HepG2 (cell line): ENCODE results near the gene NEU4. TPM values are rescaled to one million over a fixed set of nuclear protein-coding genes. Genes with fewer than 3 reads are reported as not detected.
A peak's percentile ranks its signal among the peaks of the same experiment; 100 is the strongest.

Experiments
- CAMTA2 ChIP-seq: sonication (generic); formaldehyde crosslinking; IDR thresholded peaks from 2 replicates; pipeline ENCODE4 v1.4.0; 2020; ENCODE audit warnings: mild to moderate bottlenecking, missing genetic modification reagents, borderline replicate concordance
- GATA4 ChIP-seq: sonication (generic); IDR thresholded peaks from 2 replicates; pipeline ENCODE4 v1.6.1; 2016; ENCODE audit warnings: antibody characterized with exemption, low read depth, borderline replicate concordance
- GATAD2A ChIP-seq: IDR thresholded peaks from 2 replicates; pipeline ENCODE4 v1.6.1; 2016
- HMGA1 ChIP-seq: sonication (generic); formaldehyde crosslinking; conservative IDR thresholded peaks from 2 replicates; pipeline ENCODE4 v1.4.0; 2020; ENCODE audit warnings: missing genetic modification reagents
- KMT2B ChIP-seq: IDR thresholded peaks from 2 replicates; pipeline ENCODE4 v1.6.1; 2016; ENCODE audit warnings: missing genetic modification reagents, missing compliant biosample characterization
- MTA3 ChIP-seq: sonication (generic); formaldehyde crosslinking; IDR thresholded peaks from 2 replicates; pipeline ENCODE4 v1.4.0; 2020; ENCODE audit warnings: missing genetic modification reagents
- MTF1 ChIP-seq: sonication (generic); formaldehyde crosslinking; IDR thresholded peaks from 2 replicates; pipeline ENCODE4 v1.5.0; 2020; ENCODE audit warnings: missing genetic modification reagents
- RBM22 ChIP-seq: fragments of 200-400 bp; formaldehyde crosslinking; optimal IDR thresholded peaks from 2 replicates; pipeline ENCODE3; 2017; ENCODE audit warnings: mild to moderate bottlenecking, low read length, moderate library complexity
- SETDB1 ChIP-seq: sonication (generic); formaldehyde crosslinking; IDR thresholded peaks from 2 replicates; pipeline ENCODE4 v1.5.1; 2020; ENCODE audit warnings: missing genetic modification reagents, mild to moderate bottlenecking, borderline replicate concordance
- SOX6 ChIP-seq, 2 experiments: fragments of 450-650 bp in 1 of 2; sonication (generic) in 1 of 2; formaldehyde crosslinking in 1 of 2; IDR thresholded peaks; 2 replicates each; pipeline versions ENCODE4 v1.4.0 to v1.6.1; 2017 to 2020; ENCODE audit warnings: antibody characterized with exemption in 1 of 2, mild to moderate bottlenecking in 1 of 2, missing genetic modification reagents in 1 of 2
- SPEN ChIP-seq: sonication (generic); formaldehyde crosslinking; IDR thresholded peaks from 2 replicates; pipeline ENCODE4 v1.5.1; 2020; ENCODE audit warnings: low read depth, mild to moderate bottlenecking, missing genetic modification reagents
- TOPORS ChIP-seq: sonication (generic); formaldehyde crosslinking; IDR thresholded peaks from 2 replicates; pipeline ENCODE4 v1.8.0; 2023; ENCODE audit warnings: mild to moderate bottlenecking, missing genetic modification reagents
- ZBTB1 ChIP-seq: sonication (generic); formaldehyde crosslinking; IDR thresholded peaks from 2 replicates; pipeline ENCODE4 v1.4.0; 2020; ENCODE audit warnings: missing genetic modification reagents, borderline replicate concordance
- ZFP36L2 ChIP-seq: sonication (generic); formaldehyde crosslinking; IDR thresholded peaks from 2 replicates; pipeline ENCODE4 v1.4.0; 2020; ENCODE audit warnings: missing genetic modification reagents
- ZNF589 ChIP-seq: sonication (generic); formaldehyde crosslinking; conservative IDR thresholded peaks from 2 replicates; pipeline ENCODE4 v1.8.0; 2022; ENCODE audit warnings: mild to moderate bottlenecking, moderate library complexity, missing genetic modification reagents
- polyA plus RNA-seq, 8 experiments: library from polyadenylated mRNA; depleted of rRNA in 3 of 8; stranded (reverse) in 7 of 8; unstranded in 1 of 8; fragments of >200 nt; fragmentation: Illumina TruSeq in 4 of 8; extraction: Trizol in 4 of 8; gene quantifications; 2 replicates each; pipeline versions ENCODE4 v1.2.1 to v1.2.3, GENCODE V29; 2011 to 2016; ENCODE audit warnings: low read depth in 4 of 8, missing spikeins in 1 of 8, mixed read lengths in 1 of 8; ENCODE audit not compliant: insufficient read depth in 1 of 8
- total RNA-seq, 5 experiments: library from RNA; depleted of rRNA; stranded (reverse); fragments of >200 nt; fragmentation: Illumina TruSeq; extraction: Trizol; gene quantifications; 2 replicates each; pipeline ENCODE4 v1.2.3, GENCODE V29; 2016; ENCODE audit warnings: low read depth in 1 of 5
- TF ChIP-seq, protein P1 (sequence below): sonication (generic); formaldehyde crosslinking; IDR thresholded peaks from 2 replicates; pipeline ENCODE4 v1.4.0; 2020; ENCODE audit warnings: missing genetic modification reagents
- TF ChIP-seq, protein P2 (sequence below): IDR thresholded peaks from 2 replicates; pipeline ENCODE4 v1.6.1; 2012; ENCODE audit warnings: low read length, improper control_type of control experiment
- TF ChIP-seq, protein P3 (sequence below): sonication (generic); formaldehyde crosslinking; IDR thresholded peaks from 2 replicates; pipeline ENCODE4 v1.8.0; 2022; ENCODE audit warnings: mild to moderate bottlenecking, missing genetic modification reagents, moderate library complexity
- TF ChIP-seq, protein P4 (sequence below): sonication (generic); formaldehyde crosslinking; IDR thresholded peaks from 2 replicates; pipeline ENCODE4 v1.4.0; 2020; ENCODE audit warnings: missing genetic modification reagents, mild to moderate bottlenecking, borderline replicate concordance

NEU4 gene
- total and polyA plus RNA-seq, 2 of the 13 experiments (the other 11 are each of a cell fraction or from before 2014, with no cell fraction given): 53.5 to 107 TPM

DNA sequence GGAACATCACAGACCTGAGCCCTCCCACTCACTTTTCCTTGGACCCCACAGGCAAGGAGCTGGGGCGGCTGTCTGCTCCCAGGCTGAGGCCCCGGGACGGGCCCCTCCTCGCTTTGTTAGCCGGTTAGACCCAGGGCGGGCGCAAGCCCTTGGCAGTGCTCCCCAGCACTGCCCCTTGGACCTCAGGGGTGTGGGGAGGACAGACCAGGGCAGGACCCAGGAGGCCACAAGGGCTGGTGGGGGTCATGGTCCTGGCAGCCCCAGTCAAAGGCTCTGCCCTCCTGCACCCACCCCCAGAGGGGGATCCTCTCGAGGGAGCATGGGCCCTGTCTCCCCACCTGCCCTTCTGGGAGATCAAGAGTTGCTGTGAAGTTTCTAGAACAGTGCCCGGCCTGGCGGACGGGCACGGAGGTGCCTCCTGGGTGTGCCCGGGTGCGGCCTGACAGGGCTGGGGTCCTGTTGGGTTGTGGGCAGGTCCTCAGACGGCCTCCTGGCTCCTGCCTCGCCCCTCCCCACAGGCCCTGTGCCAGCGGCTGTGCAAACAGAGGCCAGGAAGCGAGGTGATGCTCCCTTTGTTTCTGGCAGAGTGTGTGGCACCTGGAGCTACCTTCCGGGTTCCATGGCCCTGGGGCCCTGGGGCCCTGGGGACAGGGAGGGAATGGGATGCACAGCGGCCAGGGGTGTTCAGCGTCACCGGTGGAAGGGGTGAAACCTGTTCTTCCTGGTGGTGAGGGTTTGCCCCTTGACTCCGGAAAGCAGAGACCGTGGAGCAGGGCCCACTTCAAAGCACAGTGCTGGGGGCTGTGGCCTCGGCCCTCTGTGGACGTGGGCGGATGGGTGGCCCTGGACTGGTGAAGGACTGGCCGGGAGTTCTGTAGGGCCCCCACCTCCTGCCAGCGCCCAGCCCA lies 35.2 kb upstream of the NEU4 start (continued):
- TF ChIP-seq HMGA1 (CRISPR knock-in tag): no peak
- TF ChIP-seq GATA4: 0 out of 2 replicates have a peak, but pooled peaks have one; percentile 45
- TF ChIP-seq ZFP36L2: no peak
- no peak for TF ChIP-seq MTF1
- TF ChIP-seq SETDB1 (CRISPR knock-in tag): no peak
- TF ChIP-seq ZBTB1 (CRISPR knock-in tag): no peak
- TF ChIP-seq RBM22: no peak
- no peak for TF ChIP-seq CAMTA2 (CRISPR knock-in tag)
- TF ChIP-seq, protein P1, sequence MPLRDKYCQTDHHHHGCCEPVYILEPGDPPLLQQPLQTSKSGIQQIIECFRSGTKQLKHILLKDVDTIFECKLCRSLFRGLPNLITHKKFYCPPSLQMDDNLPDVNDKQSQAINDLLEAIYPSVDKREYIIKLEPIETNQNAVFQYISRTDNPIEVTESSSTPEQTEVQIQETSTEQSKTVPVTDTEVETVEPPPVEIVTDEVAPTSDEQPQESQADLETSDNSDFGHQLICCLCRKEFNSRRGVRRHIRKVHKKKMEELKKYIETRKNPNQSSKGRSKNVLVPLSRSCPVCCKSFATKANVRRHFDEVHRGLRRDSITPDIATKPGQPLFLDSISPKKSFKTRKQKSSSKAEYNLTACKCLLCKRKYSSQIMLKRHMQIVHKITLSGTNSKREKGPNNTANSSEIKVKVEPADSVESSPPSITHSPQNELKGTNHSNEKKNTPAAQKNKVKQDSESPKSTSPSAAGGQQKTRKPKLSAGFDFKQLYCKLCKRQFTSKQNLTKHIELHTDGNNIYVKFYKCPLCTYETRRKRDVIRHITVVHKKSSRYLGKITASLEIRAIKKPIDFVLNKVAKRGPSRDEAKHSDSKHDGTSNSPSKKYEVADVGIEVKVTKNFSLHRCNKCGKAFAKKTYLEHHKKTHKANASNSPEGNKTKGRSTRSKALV (CRISPR knock-in tag): no peak
- TF ChIP-seq, protein P2, sequence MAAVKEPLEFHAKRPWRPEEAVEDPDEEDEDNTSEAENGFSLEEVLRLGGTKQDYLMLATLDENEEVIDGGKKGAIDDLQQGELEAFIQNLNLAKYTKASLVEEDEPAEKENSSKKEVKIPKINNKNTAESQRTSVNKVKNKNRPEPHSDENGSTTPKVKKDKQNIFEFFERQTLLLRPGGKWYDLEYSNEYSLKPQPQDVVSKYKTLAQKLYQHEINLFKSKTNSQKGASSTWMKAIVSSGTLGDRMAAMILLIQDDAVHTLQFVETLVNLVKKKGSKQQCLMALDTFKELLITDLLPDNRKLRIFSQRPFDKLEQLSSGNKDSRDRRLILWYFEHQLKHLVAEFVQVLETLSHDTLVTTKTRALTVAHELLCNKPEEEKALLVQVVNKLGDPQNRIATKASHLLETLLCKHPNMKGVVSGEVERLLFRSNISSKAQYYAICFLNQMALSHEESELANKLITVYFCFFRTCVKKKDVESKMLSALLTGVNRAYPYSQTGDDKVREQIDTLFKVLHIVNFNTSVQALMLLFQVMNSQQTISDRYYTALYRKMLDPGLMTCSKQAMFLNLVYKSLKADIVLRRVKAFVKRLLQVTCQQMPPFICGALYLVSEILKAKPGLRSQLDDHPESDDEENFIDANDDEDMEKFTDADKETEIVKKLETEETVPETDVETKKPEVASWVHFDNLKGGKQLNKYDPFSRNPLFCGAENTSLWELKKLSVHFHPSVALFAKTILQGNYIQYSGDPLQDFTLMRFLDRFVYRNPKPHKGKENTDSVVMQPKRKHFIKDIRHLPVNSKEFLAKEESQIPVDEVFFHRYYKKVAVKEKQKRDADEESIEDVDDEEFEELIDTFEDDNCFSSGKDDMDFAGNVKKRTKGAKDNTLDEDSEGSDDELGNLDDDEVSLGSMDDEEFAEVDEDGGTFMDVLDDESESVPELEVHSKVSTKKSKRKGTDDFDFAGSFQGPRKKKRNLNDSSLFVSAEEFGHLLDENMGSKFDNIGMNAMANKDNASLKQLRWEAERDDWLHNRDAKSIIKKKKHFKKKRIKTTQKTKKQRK: no peak
- no peak; the same call in 1 of the 2 replicates for TF ChIP-seq KMT2B (CRISPR knock-in tag)
- TF ChIP-seq, protein P3, sequence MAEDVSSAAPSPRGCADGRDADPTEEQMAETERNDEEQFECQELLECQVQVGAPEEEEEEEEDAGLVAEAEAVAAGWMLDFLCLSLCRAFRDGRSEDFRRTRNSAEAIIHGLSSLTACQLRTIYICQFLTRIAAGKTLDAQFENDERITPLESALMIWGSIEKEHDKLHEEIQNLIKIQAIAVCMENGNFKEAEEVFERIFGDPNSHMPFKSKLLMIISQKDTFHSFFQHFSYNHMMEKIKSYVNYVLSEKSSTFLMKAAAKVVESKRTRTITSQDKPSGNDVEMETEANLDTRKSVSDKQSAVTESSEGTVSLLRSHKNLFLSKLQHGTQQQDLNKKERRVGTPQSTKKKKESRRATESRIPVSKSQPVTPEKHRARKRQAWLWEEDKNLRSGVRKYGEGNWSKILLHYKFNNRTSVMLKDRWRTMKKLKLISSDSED (CRISPR knock-in tag): peak; percentile 26; the same call in 1 of the 2 replicates
- peak; percentile 56; the same call in 1 of the 2 replicates for TF ChIP-seq SPEN (CRISPR knock-in tag)
- TF ChIP-seq MTA3 (CRISPR knock-in tag): no peak
- TF ChIP-seq TOPORS (CRISPR knock-in tag): no peak; the same call in 1 of the 2 replicates
- TF ChIP-seq, protein P4, sequence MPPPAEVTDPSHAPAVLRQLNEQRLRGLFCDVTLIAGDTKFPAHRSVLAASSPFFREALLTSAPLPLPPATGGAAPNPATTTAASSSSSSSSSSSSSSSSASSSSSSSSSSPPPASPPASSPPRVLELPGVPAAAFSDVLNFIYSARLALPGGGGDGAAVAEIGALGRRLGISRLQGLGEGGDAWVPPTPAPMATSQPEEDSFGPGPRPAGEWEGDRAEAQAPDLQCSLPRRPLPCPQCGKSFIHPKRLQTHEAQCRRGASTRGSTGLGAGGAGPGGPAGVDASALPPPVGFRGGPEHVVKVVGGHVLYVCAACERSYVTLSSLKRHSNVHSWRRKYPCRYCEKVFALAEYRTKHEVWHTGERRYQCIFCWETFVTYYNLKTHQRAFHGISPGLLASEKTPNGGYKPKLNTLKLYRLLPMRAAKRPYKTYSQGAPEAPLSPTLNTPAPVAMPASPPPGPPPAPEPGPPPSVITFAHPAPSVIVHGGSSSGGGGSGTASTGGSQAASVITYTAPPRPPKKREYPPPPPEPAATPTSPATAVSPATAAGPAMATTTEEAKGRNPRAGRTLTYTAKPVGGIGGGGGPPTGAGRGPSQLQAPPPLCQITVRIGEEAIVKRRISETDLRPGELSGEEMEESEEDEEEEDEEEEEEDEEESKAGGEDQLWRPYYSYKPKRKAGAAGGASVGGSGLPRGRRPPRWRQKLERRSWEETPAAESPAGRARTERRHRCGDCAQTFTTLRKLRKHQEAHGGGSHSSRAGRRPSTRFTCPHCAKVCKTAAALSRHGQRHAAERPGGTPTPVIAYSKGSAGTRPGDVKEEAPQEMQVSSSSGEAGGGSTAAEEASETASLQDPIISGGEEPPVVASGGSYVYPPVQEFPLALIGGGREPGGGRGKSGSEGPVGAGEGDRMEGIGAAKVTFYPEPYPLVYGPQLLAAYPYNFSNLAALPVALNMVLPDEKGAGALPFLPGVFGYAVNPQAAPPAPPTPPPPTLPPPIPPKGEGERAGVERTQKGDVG (CRISPR knock-in tag): peak; percentile 19; the same call in 1 of the 2 replicates
- TF ChIP-seq GATAD2A (CRISPR knock-in tag): peak; percentile 68
- TF ChIP-seq SOX6 (IDR thresholded peaks at IDR 0.05): no peak
- TF ChIP-seq SOX6 (CRISPR knock-in tag; IDR thresholded peaks at IDR 0.05): peak; percentile 87
- TF ChIP-seq ZNF589 (CRISPR knock-in tag): peak; percentile 64
